Activated naive CD4-positive, alpha-beta T cell treated with anti-CD3 and anti-CD28 coated beads for 36 hours (primary cell): ENCODE data around the gene AHCYL2. TPM values are rescaled to one million over a fixed set of nuclear protein-coding genes. Genes with fewer than 3 reads are reported as not detected.

Source experiments
- CTCF ChIA-PET: fragments of 350-600 bp; sonication (Branson Sonifier 250); formaldehyde crosslinking; loops from one replicate; lab custom pipeline; 2021; ENCODE audit warnings: antibody characterized with exemption; lab: Charles Lee
- DNase-seq: peaks from one replicate; pipeline ENCODE4 v3.0.0-alpha.2; 2020
- H3K27ac Mint-ChIP-seq: one replicate; pipeline ENCODE4 v1.8.0; 2021; ENCODE audit warnings: mild to moderate bottlenecking, mixed read lengths
- H3K27me3 Mint-ChIP-seq: one replicate; pipeline ENCODE4 v1.8.0; 2021; ENCODE audit warnings: low read depth, mixed read lengths
- H3K36me3 Mint-ChIP-seq: one replicate; pipeline ENCODE4 v1.8.0; 2021; ENCODE audit warnings: low read depth, mixed read lengths
- H3K4me1 Mint-ChIP-seq: one replicate; pipeline ENCODE4 v1.8.0; 2021; ENCODE audit warnings: low read depth, mixed read lengths
- H3K4me3 Mint-ChIP-seq: one replicate; pipeline ENCODE4 v1.8.0; 2021; ENCODE audit warnings: mild to moderate bottlenecking, moderate library complexity, mixed read lengths
- H3K9me3 Mint-ChIP-seq: one replicate; pipeline ENCODE4 v1.8.0; 2021; ENCODE audit warnings: mixed read lengths
- intact Hi-C: fragments of 100-400 bp; cut with micrococcal nuclease; formaldehyde crosslinking; loops from one replicate; pipeline ENCODE4 v1.15.1; 2023
- total RNA-seq, 2 experiments: library from RNA; stranded (reverse); gene quantifications; one replicate each; pipeline ENCODE4 v1.2.3, GENCODE V29; 2021

Gene AHCYL2
- total RNA-seq, 2 experiments from 2014 or later: 29.1 to 30.4 TPM

GRCh38 chr7:129456421-129456820 is 231.6 kb downstream of the AHCYL2 start:
- CTCF ChIA-PET: no interaction called here
- no peak overlapping the region for H3K27ac Mint-ChIP-seq

GRCh38 chr7:129457101-129457500 is 232.3 kb downstream of the AHCYL2 start:
- intact Hi-C loops: no loop called here
- H3K9me3 Mint-ChIP-seq: no peaks in the 10 kb centered on the region
- peaks cover 43% of the 10 kb centered on the region for H3K36me3 Mint-ChIP-seq
- no peak overlapping the region for H3K4me3 Mint-ChIP-seq
- H3K27me3 Mint-ChIP-seq: no peaks in the 10 kb centered on the region
- H3K27ac Mint-ChIP-seq: no peak overlapping the region
- H3K4me1 Mint-ChIP-seq: peaks cover 6% of the 10 kb centered on the region
- CTCF ChIA-PET: no interaction called here
- no peak for DNase-seq

More at GRCh38 chr7:129456421-129456820, 231.6 kb downstream of the AHCYL2 start:
- Mint-ChIP-seq H3K4me1 (peaks cover 11% of the 10 kb centered on the region), H3K27me3 (no peaks in the 10 kb centered on the region), H3K4me3 (no peak overlapping the region), H3K9me3 (no peaks in the 10 kb centered on the region), H3K36me3 (peaks cover 49% of the 10 kb centered on the region)
- intact Hi-C loops: no loop called here
- DNase-seq: no peak

GRCh38 chr7:129458171-129458570 is 233.3 kb downstream of the AHCYL2 start:
- CTCF ChIA-PET: no interaction called here
- Mint-ChIP-seq H3K36me3 (peaks cover 36% of the 10 kb centered on the region), H3K4me1 (no peaks in the 10 kb centered on the region), H3K9me3 (no peaks in the 10 kb centered on the region), H3K27me3 (no peaks in the 10 kb centered on the region), H3K4me3 (no peak overlapping the region), H3K27ac (no peak overlapping the region)
- intact Hi-C loops: no loop called here
- no peak for DNase-seq

- H3K4me1 Mint-ChIP-seq: no peaks in the 10 kb centered on the region
- no peaks in the 10 kb centered on the region for H3K27me3 Mint-ChIP-seq
- H3K4me3 Mint-ChIP-seq: no peak overlapping the region
- no peaks in the 10 kb centered on the region for H3K9me3 Mint-ChIP-seq
- no peak overlapping the region for H3K27ac Mint-ChIP-seq
- peaks cover 35% of the 10 kb centered on the region for H3K36me3 Mint-ChIP-seq
- DNase-seq: no peak
- intact Hi-C loops: no loop called here
- CTCF ChIA-PET: no interaction called here
These were observed 237.0 kb downstream of the AHCYL2 start for GRCh38 chr7:129461809-129462208.

GRCh38 chr7:129462420-129462819 is 237.6 kb downstream of the AHCYL2 start:
- DNase-seq: no peak
- CTCF ChIA-PET: interaction anchor here (0.7 to 1.3 kb wide), 2 partner anchors 9 to 19 kb away, joined by 3 read pairs; no protein-coding TSS in a partner anchor
- no peaks in the 10 kb centered on the region for H3K27me3 Mint-ChIP-seq
- intact Hi-C loops: no loop called here
- no peak overlapping the region for H3K4me3 Mint-ChIP-seq
- H3K4me1 Mint-ChIP-seq: no peaks in the 10 kb centered on the region
- no peak overlapping the region for H3K27ac Mint-ChIP-seq
- peaks cover 39% of the 10 kb centered on the region for H3K36me3 Mint-ChIP-seq
- H3K9me3 Mint-ChIP-seq: no peaks in the 10 kb centered on the region

- H3K36me3 Mint-ChIP-seq: peaks cover 49% of the 10 kb centered on the region
- H3K27me3 Mint-ChIP-seq: no peaks in the 10 kb centered on the region
- H3K27ac Mint-ChIP-seq: no peak overlapping the region
- intact Hi-C loops: no loop called here
- no peak overlapping the region for H3K4me3 Mint-ChIP-seq
- no peaks in the 10 kb centered on the region for H3K4me1 Mint-ChIP-seq
- CTCF ChIA-PET: interaction anchor here (1.2 kb wide), 1 partner anchor 246 kb away, joined by 3 read pairs; no protein-coding TSS in a partner anchor
- DNase-seq: no peak
- no peaks in the 10 kb centered on the region for H3K9me3 Mint-ChIP-seq
These were observed 239.4 kb downstream of the AHCYL2 start for GRCh38 chr7:129464194-129464593.

- no peak overlapping the region for H3K4me3 Mint-ChIP-seq
- no peak for DNase-seq
- H3K9me3 Mint-ChIP-seq: no peaks in the 10 kb centered on the region
- CTCF ChIA-PET: interaction anchor here (1.7 kb wide), 1 partner anchor 98 kb away, joined by 5 read pairs; no protein-coding TSS in a partner anchor
- H3K4me1 Mint-ChIP-seq: no peaks in the 10 kb centered on the region
- intact Hi-C loops: no loop called here
- no peaks in the 10 kb centered on the region for H3K27me3 Mint-ChIP-seq
- H3K27ac Mint-ChIP-seq: no peak overlapping the region
- peaks cover 52% of the 10 kb centered on the region for H3K36me3 Mint-ChIP-seq
These were observed 240.2 kb downstream of the AHCYL2 start for GRCh38 chr7:129465080-129465479.

GRCh38 chr7:129466796-129467195 is 242.0 kb downstream of the AHCYL2 start:
- intact Hi-C loops: no loop called here
- no peak for DNase-seq
- Mint-ChIP-seq H3K36me3 (peaks cover 58% of the 10 kb centered on the region), H3K27me3 (no peaks in the 10 kb centered on the region), H3K4me1 (peaks cover 12% of the 10 kb centered on the region), H3K4me3 (no peak overlapping the region), H3K9me3 (no peaks in the 10 kb centered on the region), H3K27ac (no peak overlapping the region)
- CTCF ChIA-PET: interaction anchor here (0.6 kb wide), 1 partner anchor 78 kb away, joined by 3 read pairs; no protein-coding TSS in a partner anchor

- peaks cover 12% of the 10 kb centered on the region for H3K4me1 Mint-ChIP-seq
- H3K4me3 Mint-ChIP-seq: no peak overlapping the region
- peaks cover 58% of the 10 kb centered on the region for H3K36me3 Mint-ChIP-seq
- DNase-seq: no peak
- no peak overlapping the region for H3K27ac Mint-ChIP-seq
- H3K9me3 Mint-ChIP-seq: no peaks in the 10 kb centered on the region
- CTCF ChIA-PET: no interaction called here
- intact Hi-C loops: no loop called here
- no peaks in the 10 kb centered on the region for H3K27me3 Mint-ChIP-seq
These were observed 243.3 kb downstream of the AHCYL2 start for GRCh38 chr7:129468087-129468486.

GRCh38 chr7:129468547-129468946 is 243.7 kb downstream of the AHCYL2 start:
- CTCF ChIA-PET: interaction anchor here (3.6 kb wide), 1 partner anchor 92 kb away, joined by 21 read pairs; no protein-coding TSS in a partner anchor
- Mint-ChIP-seq H3K27me3 (no peaks in the 10 kb centered on the region), H3K4me1 (peaks cover 12% of the 10 kb centered on the region), H3K36me3 (peaks cover 57% of the 10 kb centered on the region), H3K27ac (no peak overlapping the region), H3K4me3 (no peak overlapping the region), H3K9me3 (no peaks in the 10 kb centered on the region)
- intact Hi-C loops: no loop called here
- no peak for DNase-seq

- DNase-seq: no peak
- CTCF ChIA-PET: interaction anchor here (0.8 to 5.5 kb wide), 8 partner anchors 16 to 131 kb away, joined by 3 to 45 read pairs (median 4); partner anchors contain the start of gene STRIP2
- Mint-ChIP-seq H3K27ac (no peak overlapping the region), H3K9me3 (no peaks in the 10 kb centered on the region), H3K4me3 (no peak overlapping the region), H3K36me3 (peaks cover 53% of the 10 kb centered on the region), H3K27me3 (no peaks in the 10 kb centered on the region), H3K4me1 (peaks cover 12% of the 10 kb centered on the region)
- intact Hi-C loops: loop anchor here (2.0 kb wide), 1 partner anchor 245 kb away; the partner anchor contains the start of gene AHCYL2
These were observed 245.1 kb downstream of the AHCYL2 start for GRCh38 chr7:129469930-129470329.

GRCh38 chr7:129470411-129470810 is 245.6 kb downstream of the AHCYL2 start:
- CTCF ChIA-PET: interaction anchor here (1.0 to 5.5 kb wide), 7 partner anchors 15 to 128 kb away, joined by 3 to 45 read pairs (median 4); no protein-coding TSS in a partner anchor
- peaks cover 52% of the 10 kb centered on the region for H3K36me3 Mint-ChIP-seq
- peaks cover 12% of the 10 kb centered on the region for H3K4me1 Mint-ChIP-seq
- intact Hi-C loops: loop anchor here (2.0 kb wide), 1 partner anchor 246 kb away; the partner anchor contains the start of gene AHCYL2
- peak overlapping the region; percentile 3 for H3K27ac Mint-ChIP-seq
- no peak for DNase-seq
- H3K9me3 Mint-ChIP-seq: no peaks in the 10 kb centered on the region
- H3K4me3 Mint-ChIP-seq: no peak overlapping the region
- H3K27me3 Mint-ChIP-seq: no peaks in the 10 kb centered on the region

GRCh38 chr7:129471402-129471827 is 246.6 kb downstream of the AHCYL2 start:
- CTCF ChIA-PET: interaction anchor here (0.5 to 5.5 kb wide), 24 partner anchors 9 to 253 kb away, joined by 3 to 45 read pairs (median 4); partner anchors contain the start of gene STRIP2
- intact Hi-C loops: loop anchor here (1.0 to 2.0 kb wide), 2 partner anchors 32 to 247 kb away; partner anchors contain the start of gene AHCYL2
- H3K36me3 Mint-ChIP-seq: peaks cover 49% of the 10 kb centered on the region
- H3K9me3 Mint-ChIP-seq: no peaks in the 10 kb centered on the region
- no peak for DNase-seq
- no peak overlapping the region for H3K4me3 Mint-ChIP-seq
- H3K4me1 Mint-ChIP-seq: peaks cover 12% of the 10 kb centered on the region
- no peaks in the 10 kb centered on the region for H3K27me3 Mint-ChIP-seq
- H3K27ac Mint-ChIP-seq: peak overlapping the region; percentile 48
